Duodenal mucosa (tissue), 2 donors: ENCODE results near the gene SMIM14.
"Not testable (repeated sequence)": the region's sequence is repeated elsewhere in the genome, so short reads cannot be mapped to it uniquely, and the experiment has no call there.

ENCODE experiments used
- H3K27ac ChIP-seq: one replicate; pipeline ENCODE4 v1.7.0; 2013; ENCODE audit warnings: low read depth, low read length
- H3K27me3 ChIP-seq, 2 donors: one replicate each; pipeline ENCODE4 v1.7.0; 2013; ENCODE audit warnings: low read length in 2 of 2, control low read depth in 1 of 2; ENCODE audit not compliant: insufficient read depth in 2 of 2, control insufficient read depth in 1 of 2
- H3K36me3 ChIP-seq, 2 donors: one replicate each; pipeline ENCODE4 v1.7.0; 2013; ENCODE audit warnings: low read length in 2 of 2, control low read depth in 1 of 2; ENCODE audit not compliant: insufficient read depth in 2 of 2, control insufficient read depth in 1 of 2
- H3K4me1 ChIP-seq, 2 donors: one replicate each; pipeline ENCODE4 v1.7.0; 2013; ENCODE audit warnings: low read length in 2 of 2, control low read depth in 1 of 2; ENCODE audit not compliant: insufficient read depth in 2 of 2, control insufficient read depth in 1 of 2
- H3K4me3 ChIP-seq, 2 donors: one replicate each; pipeline ENCODE4 v1.7.0; 2013; ENCODE audit warnings: low read length in 2 of 2, low read depth in 1 of 2
- H3K9ac ChIP-seq, 2 donors: one replicate each; pipeline ENCODE4 v1.7.0; 2013; ENCODE audit warnings: low read length in 2 of 2, low read depth in 1 of 2
- H3K9me3 ChIP-seq, 2 donors: one replicate each; pipeline ENCODE4 v1.7.0; 2013; ENCODE audit warnings: low read length in 2 of 2, control low read depth in 1 of 2; ENCODE audit not compliant: control insufficient read depth in 1 of 2

The SMIM14 gene

DNA sequence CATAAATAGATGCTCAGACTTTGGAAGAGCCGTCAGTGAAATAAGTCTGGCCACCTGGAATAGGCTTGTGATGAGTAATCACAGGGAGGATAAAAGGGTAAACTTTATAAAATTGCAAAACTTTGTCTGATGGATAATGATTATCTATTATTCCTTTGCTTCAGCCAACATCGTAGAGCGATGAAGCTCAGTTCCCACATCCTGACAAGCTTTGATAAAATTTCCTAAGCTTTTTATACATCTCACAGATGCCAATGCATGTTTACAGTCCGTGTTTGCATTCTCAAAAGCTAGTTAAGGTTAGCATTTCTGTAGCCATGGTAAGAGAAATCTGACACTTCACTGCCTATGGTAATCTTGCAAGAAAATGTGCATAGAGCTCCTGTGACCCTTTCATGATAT is 96.1 kb downstream of the SMIM14 start:
- no peaks in the 10 kb centered on the region for H3K9me3 ChIP-seq
- H3K27me3 ChIP-seq = no peaks in the 10 kb centered on the region
- no peak overlapping the region for H3K4me3 ChIP-seq
- H3K4me1 ChIP-seq = peaks cover 3 to 29% of the 10 kb centered on the region in 2 donors
- no peaks in the 10 kb centered on the region for H3K36me3 ChIP-seq
- H3K9ac ChIP-seq = no peak overlapping the region
- H3K27ac ChIP-seq = no peak overlapping the region

DNA sequence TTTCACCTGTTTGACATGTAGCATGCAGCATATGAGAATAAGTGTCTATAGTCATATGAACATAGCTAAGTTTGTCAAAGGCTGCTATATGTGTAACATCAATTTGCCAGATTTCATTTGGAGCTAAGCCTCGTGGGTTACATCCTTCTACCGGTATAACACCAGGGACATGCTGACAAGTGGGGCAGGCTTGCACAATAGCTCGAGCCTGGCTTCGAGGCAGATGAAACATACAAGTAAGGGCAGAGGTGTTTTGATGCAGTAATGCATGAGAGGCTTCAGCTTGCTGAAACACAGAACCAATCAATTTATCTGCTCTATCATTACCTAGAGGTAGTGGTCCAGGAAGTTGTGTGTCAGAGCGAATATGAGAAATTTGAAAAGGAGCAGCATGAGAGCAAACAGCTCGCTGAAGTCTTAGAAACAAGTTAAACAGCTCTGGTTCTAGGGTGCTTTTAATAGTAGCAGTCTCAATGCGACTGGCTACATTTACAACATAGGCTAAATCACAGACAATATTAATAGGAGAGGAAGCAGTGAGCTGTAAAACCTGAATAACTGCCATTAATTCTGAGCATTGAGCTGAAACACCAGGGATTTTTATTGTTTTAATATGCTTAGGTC is 96.6 kb downstream of the SMIM14 start:
- no peaks in the 10 kb centered on the region for H3K36me3 ChIP-seq
- H3K27ac ChIP-seq = no peak overlapping the region
- peaks cover 3 to 29% of the 10 kb centered on the region in 2 donors for H3K4me1 ChIP-seq
- no peak overlapping the region for H3K4me3 ChIP-seq
- H3K9me3 ChIP-seq = no peaks in the 10 kb centered on the region
- no peaks in the 10 kb centered on the region for H3K27me3 ChIP-seq
- no peak overlapping the region for H3K9ac ChIP-seq

DNA sequence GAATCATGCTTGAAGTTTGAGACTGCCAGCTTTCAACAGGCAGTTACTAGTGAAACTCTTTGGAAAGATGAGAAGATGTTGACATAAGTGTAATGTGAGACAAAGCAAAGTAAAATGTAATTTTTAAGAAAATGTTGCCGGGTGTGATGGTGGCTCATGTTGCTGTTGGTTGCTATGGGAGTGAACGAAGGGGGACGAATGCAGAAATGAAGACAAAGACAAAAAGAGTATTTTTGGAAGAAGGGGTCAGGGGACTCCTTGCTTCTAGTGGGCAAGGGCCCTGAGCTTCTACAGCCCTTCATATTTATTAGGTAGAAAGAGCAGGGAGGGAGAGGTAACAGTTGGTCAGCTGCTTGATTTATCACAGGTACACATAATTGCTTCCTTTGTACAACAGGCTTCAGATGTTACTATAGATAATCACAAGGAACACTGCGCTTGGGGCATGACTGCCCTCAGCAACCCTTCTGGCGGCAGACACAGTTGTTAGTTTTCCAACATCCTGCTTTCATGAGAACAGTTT is 99.5 kb downstream of the SMIM14 start:
- no peaks in the 10 kb centered on the region for H3K36me3 ChIP-seq
- H3K9ac ChIP-seq = no peak overlapping the region
- peaks cover 3 to 19% of the 10 kb centered on the region in 2 donors for H3K4me1 ChIP-seq
- no peaks in the 10 kb centered on the region for H3K27me3 ChIP-seq
- no peaks in the 10 kb centered on the region for H3K9me3 ChIP-seq
- H3K27ac ChIP-seq = no peak overlapping the region
- H3K4me3 ChIP-seq = no peak overlapping the region

DNA sequence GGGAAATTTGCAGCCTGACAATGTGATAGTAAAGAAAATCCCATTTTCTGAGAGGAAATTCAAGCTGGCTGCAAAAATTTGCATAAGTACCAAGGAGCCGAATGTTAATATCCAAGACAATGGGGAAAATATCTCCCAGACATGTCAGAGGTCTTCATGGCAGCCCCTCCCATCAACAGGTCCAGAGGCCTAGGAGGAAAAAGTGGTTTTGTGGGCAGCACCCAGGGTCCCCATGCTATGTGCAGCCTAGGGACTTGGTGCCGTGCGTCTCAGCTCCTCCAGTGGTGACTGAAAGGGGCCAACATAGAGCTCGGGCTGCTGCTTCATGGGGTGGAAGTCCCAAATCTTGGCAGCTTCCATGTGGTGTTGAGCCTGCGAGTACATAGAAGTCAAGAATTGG is 105.1 kb downstream of the SMIM14 start:
- no peak overlapping the region for H3K9ac ChIP-seq
- no peaks in the 10 kb centered on the region for H3K9me3 ChIP-seq
- H3K36me3 ChIP-seq = peaks cover 0 to 10% of the 10 kb centered on the region in 2 donors
- no peaks in the 10 kb centered on the region for H3K27me3 ChIP-seq
- peaks cover 2 to 9% of the 10 kb centered on the region in 2 donors for H3K4me1 ChIP-seq
- H3K4me3 ChIP-seq = no peak overlapping the region
- H3K27ac ChIP-seq = no peak overlapping the region

DNA sequence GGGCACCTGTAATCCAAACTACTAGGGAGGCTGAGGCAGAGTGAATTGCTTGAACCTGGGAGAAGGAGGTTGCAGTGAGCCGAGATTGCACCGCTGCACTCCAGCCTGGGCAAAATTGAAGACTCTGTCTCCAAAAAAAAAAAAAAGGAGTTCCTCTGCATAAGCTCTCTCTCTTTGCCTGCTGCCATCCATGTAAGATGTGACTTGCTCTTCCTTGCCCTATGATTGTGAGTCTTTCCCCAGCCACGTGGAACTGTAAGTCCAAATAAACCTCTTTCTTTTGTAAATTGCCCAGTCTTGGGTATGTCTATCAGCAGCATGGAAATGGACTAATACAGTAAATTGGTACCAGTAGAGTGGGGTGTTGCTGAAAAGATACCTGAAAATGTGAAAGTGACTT is 106.4 kb downstream of the SMIM14 start:
- not testable (repeated sequence) for H3K9ac ChIP-seq, H3K27me3 ChIP-seq, H3K9me3 ChIP-seq, H3K27ac ChIP-seq, H3K4me3 ChIP-seq
- Histone ChIP-seq H3K36me3 (peaks cover 0 to 10% of the 10 kb centered on the region in 2 donors), H3K4me1 (peaks cover 5 to 14% of the 10 kb centered on the region in 2 donors)

DNA sequence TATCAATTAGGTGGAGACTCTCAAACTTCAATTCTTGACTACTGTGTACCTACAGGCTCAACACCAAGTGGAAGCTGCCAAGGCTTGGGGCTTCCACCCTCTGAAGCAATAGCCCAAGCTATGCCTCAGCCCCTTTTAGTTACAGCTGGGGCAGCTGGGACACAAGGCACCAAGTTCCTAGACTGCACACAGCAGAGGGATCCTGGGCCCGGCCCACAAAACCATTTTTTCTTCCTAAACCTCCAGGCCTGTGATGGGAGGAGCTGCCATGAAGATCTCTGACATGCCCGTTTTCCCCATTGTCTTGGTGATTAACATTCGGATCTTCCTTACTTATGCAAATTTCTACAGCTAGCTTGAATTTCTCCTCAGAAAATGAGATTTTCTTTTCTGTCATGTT is 108.0 kb downstream of the SMIM14 start:
- no peak overlapping the region for H3K9ac ChIP-seq
- peaks cover 0 to 10% of the 10 kb centered on the region in 2 donors for H3K36me3 ChIP-seq
- no peaks in the 10 kb centered on the region for H3K9me3 ChIP-seq
- no peak overlapping the region for H3K27ac ChIP-seq
- peaks cover 8 to 14% of the 10 kb centered on the region in 2 donors for H3K4me1 ChIP-seq
- H3K27me3 ChIP-seq = no peaks in the 10 kb centered on the region
- no peak overlapping the region for H3K4me3 ChIP-seq

DNA sequence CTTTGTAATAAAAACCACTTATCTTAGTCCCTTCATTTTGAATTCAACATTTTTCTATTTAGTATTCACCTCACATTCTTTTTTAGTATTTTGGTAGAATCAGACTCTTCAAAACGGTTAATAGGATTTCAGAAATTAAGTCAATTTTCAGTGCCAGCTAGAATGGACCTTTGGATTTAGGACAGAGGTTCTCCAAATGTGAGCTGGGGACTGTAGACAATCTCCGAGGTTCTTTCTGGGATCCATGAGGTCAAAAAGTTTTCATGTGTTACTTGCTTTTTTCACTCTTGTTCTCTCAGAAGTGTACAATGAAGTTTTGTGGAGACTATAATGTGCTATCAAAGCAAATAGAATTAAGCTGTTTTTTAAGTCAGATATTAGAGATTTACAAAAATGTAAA is 109.1 kb downstream of the SMIM14 start:
- Histone ChIP-seq H3K36me3 (peaks cover 0 to 10% of the 10 kb centered on the region in 2 donors), H3K27ac (no peak overlapping the region), H3K4me1 (peaks cover 8 to 14% of the 10 kb centered on the region in 2 donors), H3K9me3 (no peaks in the 10 kb centered on the region), H3K27me3 (no peaks in the 10 kb centered on the region), H3K4me3 (no peak overlapping the region), H3K9ac (no peak overlapping the region)

DNA sequence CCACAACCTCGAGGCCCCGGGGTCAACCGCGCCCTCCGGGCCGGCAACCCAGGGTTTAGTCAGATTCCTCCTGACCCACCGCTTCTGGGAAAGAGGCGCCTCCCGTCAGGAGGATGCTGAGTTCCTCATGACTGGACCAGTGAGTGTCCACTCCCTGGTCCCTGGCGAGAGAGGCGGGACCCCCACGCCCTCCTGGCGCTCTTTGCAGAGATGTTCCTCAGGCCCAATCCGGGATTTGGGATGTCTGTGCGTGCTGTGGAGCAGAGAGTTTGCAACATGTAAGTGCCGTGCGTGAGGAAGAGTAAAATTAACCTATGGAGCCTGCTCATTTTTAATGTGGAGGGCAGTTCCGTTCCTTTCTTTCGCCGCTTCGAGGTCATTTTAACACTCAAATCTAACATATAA is 110.6 kb downstream of the SMIM14 start:
- Histone ChIP-seq H3K4me1 (peaks cover 9 to 14% of the 10 kb centered on the region in 2 donors), H3K9ac (peak overlapping the region; percentile 93 to 98), H3K4me3 (peak overlapping the region; percentile 96 to 97), H3K9me3 (no peaks in the 10 kb centered on the region), H3K27ac (peak overlapping the region; percentile 95), H3K36me3 (peaks cover 0 to 10% of the 10 kb centered on the region in 2 donors), H3K27me3 (no peaks in the 10 kb centered on the region)

DNA sequence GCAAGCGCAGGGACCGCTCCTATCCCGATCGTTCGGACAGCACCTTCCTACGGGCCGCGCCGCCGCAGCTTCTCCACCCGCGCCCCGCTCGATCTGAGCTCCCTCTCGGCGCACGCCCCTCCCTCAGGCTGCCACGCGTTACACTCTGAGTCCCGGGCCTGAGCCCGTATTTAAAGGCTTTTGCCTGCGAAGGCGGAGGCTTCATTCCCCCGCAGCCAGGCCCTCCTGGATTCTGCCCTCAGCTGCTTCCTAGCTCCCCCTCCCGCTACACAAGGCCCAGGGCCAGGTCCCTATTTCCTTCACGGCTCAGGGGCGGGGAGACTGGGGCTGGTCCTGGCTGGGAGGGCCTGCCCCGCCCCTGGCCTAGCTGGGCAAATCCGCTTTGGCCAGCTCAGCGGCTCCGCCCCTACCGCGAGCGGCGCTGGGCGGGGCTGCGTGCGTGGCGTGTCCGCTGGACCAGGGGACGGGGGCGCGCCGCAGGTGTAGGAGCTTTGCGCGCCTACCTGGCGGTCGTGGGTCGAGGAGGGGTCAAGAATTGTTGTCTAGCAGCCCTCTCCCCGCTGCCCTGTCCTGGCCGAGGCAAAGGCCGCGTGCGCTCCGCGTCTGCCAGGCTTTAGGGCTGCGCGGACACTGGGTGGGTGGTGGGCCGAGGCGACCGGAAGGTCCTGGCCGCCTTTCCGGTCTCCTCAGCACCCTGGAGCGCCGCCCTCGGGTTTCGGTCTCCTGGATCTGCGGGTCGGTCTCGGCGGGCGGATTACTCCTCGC is 111.2 kb downstream of the SMIM14 start, which contains the start of gene UGDH:
Gene UGDH (minus strand): TSS at position 144 of the 765 bp plus-strand sequence. CDS start 5,927 bp downstream, outside the sequence.
- no peaks in the 10 kb centered on the region for H3K27me3 ChIP-seq
- peaks cover 0 to 9% of the 10 kb centered on the region in 2 donors for H3K36me3 ChIP-seq
- peak within 1 kb of the TSS; percentile 93 to 98 for H3K9ac ChIP-seq
- no peaks in the 10 kb centered on the region for H3K9me3 ChIP-seq
- H3K27ac ChIP-seq = peak within 1 kb of the TSS; percentile 95
- H3K4me3 ChIP-seq = peak within 1 kb of the TSS; percentile 96 to 97
- peaks cover 13 to 14% of the 10 kb centered on the region in 2 donors for H3K4me1 ChIP-seq

DNA sequence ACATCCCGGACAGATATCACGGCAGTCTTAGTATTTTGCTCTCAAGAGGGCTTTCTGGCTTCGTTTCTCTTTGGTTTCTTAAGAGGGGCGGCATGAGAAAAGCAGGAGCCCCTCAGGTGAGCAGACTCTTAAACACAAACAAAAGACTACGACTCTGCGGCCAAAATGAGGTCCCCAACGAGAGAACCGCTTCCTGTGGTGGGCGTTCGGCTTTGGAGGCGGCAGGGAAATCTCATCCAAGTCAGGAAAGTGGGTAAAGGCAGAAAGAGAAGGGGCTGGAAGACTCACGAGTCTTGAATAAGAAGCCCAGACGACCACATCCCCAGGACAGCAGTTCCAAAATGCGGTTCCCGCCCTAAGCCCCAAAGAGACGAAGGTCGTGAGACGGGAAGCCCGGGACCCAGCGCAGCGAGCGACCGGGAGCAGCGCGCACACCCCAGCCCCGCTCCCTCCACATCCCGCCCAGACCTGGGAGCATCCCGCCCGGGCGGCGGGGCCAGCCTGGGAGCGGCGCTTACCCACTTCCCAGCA is 111.8 kb downstream of the SMIM14 start:
- H3K27me3 ChIP-seq = no peaks in the 10 kb centered on the region
- H3K27ac ChIP-seq = peak overlapping the region; percentile 89
- H3K36me3 ChIP-seq = peaks cover 0 to 2% of the 10 kb centered on the region in 2 donors
- peak overlapping the region; percentile 96 to 97 for H3K4me3 ChIP-seq
- H3K9me3 ChIP-seq = no peaks in the 10 kb centered on the region
- peak overlapping the region; percentile 93 to 98 for H3K9ac ChIP-seq
- peaks cover 16 to 20% of the 10 kb centered on the region in 2 donors for H3K4me1 ChIP-seq
